Neural cell (in vitro differentiated cells): ENCODE measurements around the gene SCRN2. TPM values are rescaled to one million over a fixed set of nuclear protein-coding genes. Genes with fewer than 3 reads are reported as not detected.

Experiments used
- H2AFZ ChIP-seq: fragments of 200-600, 300-800 bp; sonication (generic), shearing (Covaris generic); 2 replicates; pipeline ENCODE4 v1.6.0; 2014; ENCODE audit warnings: low read depth, mild to moderate bottlenecking, antibody characterized with exemption, low read length, moderate library complexity
- H3F3A ChIP-seq: fragments of 200-600 bp; shearing (Covaris generic); 2 replicates; pipeline ENCODE4 v1.6.1; 2016; ENCODE audit warnings: mild to moderate bottlenecking, moderate library complexity, mixed read lengths, antibody characterized with exemption, low read length; ENCODE audit not compliant: insufficient read depth, poor library complexity, severe bottlenecking
- H3K27ac ChIP-seq: fragments of 200-600, 300-800 bp; sonication (generic), shearing (Covaris generic); 2 replicates; pipeline ENCODE4 v1.5.1; 2014; ENCODE audit warnings: mild to moderate bottlenecking, low read length, moderate library complexity
- H3K27me3 ChIP-seq: fragments of 300-800, 200-600 bp; sonication (generic), shearing (Covaris generic); 2 replicates; pipeline ENCODE4 v1.6.0; 2014; ENCODE audit warnings: mild to moderate bottlenecking, low read depth, low read length, moderate library complexity; ENCODE audit not compliant: insufficient read depth
- H3K36me3 ChIP-seq: fragments of 300-800, 200-600 bp; sonication (generic), shearing (Covaris generic); 2 replicates; pipeline ENCODE4 v1.5.1; 2014; ENCODE audit warnings: mild to moderate bottlenecking, antibody characterized with exemption, low read length, moderate library complexity; ENCODE audit not compliant: insufficient read depth
- H3K4me2 ChIP-seq: fragments of 300-800, 200-600 bp; sonication (generic), shearing (Covaris generic); 2 replicates; pipeline ENCODE4 v1.6.0; 2014; ENCODE audit warnings: mild to moderate bottlenecking, low read length
- H3K4me3 ChIP-seq: fragments of 300-800, 200-600 bp; sonication (generic), shearing (Covaris generic); 2 replicates; pipeline ENCODE4 v1.5.1; 2014; ENCODE audit warnings: mild to moderate bottlenecking, low read length, moderate library complexity
- H3K79me2 ChIP-seq: fragments of 200-600 bp; shearing (Covaris generic); replicated peaks from 2 replicates; pipeline ENCODE4 v1.6.0; 2014; ENCODE audit warnings: mild to moderate bottlenecking, low read length, moderate library complexity; ENCODE audit not compliant: insufficient read depth
- H3K9ac ChIP-seq: fragments of 300-800, 200-600 bp; sonication (generic), shearing (Covaris generic); 2 replicates; pipeline ENCODE4 v1.6.1; 2016; ENCODE audit warnings: mild to moderate bottlenecking, low read length, mixed read lengths
- H3K9me2 ChIP-seq: fragments of 200-600 bp; shearing (Covaris generic); 2 replicates; pipeline ENCODE4 v1.6.1; 2016; ENCODE audit warnings: mild to moderate bottlenecking, low read length, mixed read lengths; ENCODE audit not compliant: insufficient read depth
- H3K9me3 ChIP-seq: fragments of 200-600, 300-800 bp; sonication (generic), shearing (Covaris generic); 2 replicates; pipeline ENCODE4 v1.6.1; 2016; ENCODE audit warnings: mild to moderate bottlenecking, mixed run types, low read length, moderate library complexity, mixed read lengths
- H4K20me1 ChIP-seq: fragments of 200-600 bp; shearing (Covaris generic); 2 replicates; pipeline ENCODE4 v1.6.1; 2016; ENCODE audit warnings: mild to moderate bottlenecking, mixed run types; ENCODE audit not compliant: insufficient read depth
- CTCF ChIP-seq: fragments of 450-650 bp; IDR thresholded peaks from 2 replicates; pipeline ENCODE4 v1.5.1; 2014; ENCODE audit warnings: antibody characterized with exemption, mild to moderate bottlenecking, moderate library complexity; ENCODE audit not compliant: poor library complexity, severe bottlenecking
- EP300 ChIP-seq: fragments of 450-650 bp; conservative IDR thresholded peaks from 2 replicates; pipeline ENCODE4 v1.6.1; 2014; ENCODE audit warnings: antibody characterized with exemption, mild to moderate bottlenecking, moderate library complexity; ENCODE audit not compliant: poor library complexity, severe bottlenecking
- EZH2 ChIP-seq: fragments of 200-600, 300-800 bp; shearing (Covaris generic), sonication (generic); IDR thresholded peaks from 2 replicates; pipeline ENCODE4 v1.6.1; 2014; ENCODE audit warnings: antibody characterized with exemption, low read length, borderline replicate concordance, mild to moderate bottlenecking; ENCODE audit not compliant: insufficient read depth, poor library complexity, severe bottlenecking
- MXI1 ChIP-seq: fragments of 450-650 bp; conservative IDR thresholded peaks from 2 replicates; pipeline ENCODE4 v1.6.1; 2014; ENCODE audit warnings: antibody characterized with exemption, mild to moderate bottlenecking; ENCODE audit not compliant: poor library complexity, severe bottlenecking
- POLR2AphosphoS5 ChIP-seq: IDR thresholded peaks from 2 replicates; pipeline ENCODE4 v1.6.1; 2012
- RAD21 ChIP-seq: fragments of 450-650 bp; conservative IDR thresholded peaks from 2 replicates; pipeline ENCODE4 v1.6.1; 2014; ENCODE audit warnings: antibody characterized with exemption, mild to moderate bottlenecking, moderate library complexity
- SMC3 ChIP-seq: fragments of 450-650 bp; conservative IDR thresholded peaks from 2 replicates; pipeline ENCODE4 v1.6.1; 2014; ENCODE audit warnings: antibody characterized with exemption, mild to moderate bottlenecking, moderate library complexity; ENCODE audit not compliant: poor library complexity
- TAF1 ChIP-seq: IDR thresholded peaks from 2 replicates; pipeline ENCODE4 v1.6.1; 2012; ENCODE audit warnings: low read depth
- polyA plus RNA-seq: library from polyadenylated mRNA; depleted of rRNA; stranded (reverse); fragments of >200 nt; gene quantifications from 2 replicates; pipeline ENCODE4 v1.2.3, GENCODE V29; 2014
- TF ChIP-seq, protein P1 (sequence below): IDR thresholded peaks from 2 replicates; pipeline ENCODE4 v1.6.1; 2012; ENCODE audit warnings: borderline replicate concordance

The SCRN2 gene
- polyA plus RNA-seq, 1 donor from 2014 or later, result 94.0 TPM

- H3K9me3 ChIP-seq, result no peaks in the 10 kb centered on the region
- H3K36me3 ChIP-seq, result no peaks in the 10 kb centered on the region
- H3K9ac ChIP-seq, result no peak overlapping the region
- no peaks in the 10 kb centered on the region for H3F3A ChIP-seq
- no peak overlapping the region for H3K4me3 ChIP-seq
- no peaks in the 10 kb centered on the region for H3K27me3 ChIP-seq
- no peak overlapping the region for H3K4me2 ChIP-seq
- H3K27ac ChIP-seq, result no peak overlapping the region
- TF ChIP-seq MXI1, result no peak
- TF ChIP-seq SMC3, result no peak
- H2AFZ ChIP-seq, result no peak overlapping the region
- H4K20me1 ChIP-seq, result no peaks in the 10 kb centered on the region
- no peaks in the 10 kb centered on the region for H3K9me2 ChIP-seq
- H3K79me2 ChIP-seq, result no peaks in the 10 kb centered on the region
Observed at GRCh38 chr17:47808830-47809480, 32.1 kb downstream of the SCRN2 start.

GRCh38 chr17:47808036-47808829 lies 32.8 kb downstream of the SCRN2 start:
- H3K9me2 ChIP-seq, result no peaks in the 10 kb centered on the region
- TF ChIP-seq TAF1 (no peak), EZH2 (no peak), RAD21 (no peak)
- H3K4me2 ChIP-seq, result no peak overlapping the region
- no peaks in the 10 kb centered on the region for H4K20me1 ChIP-seq
- H3F3A ChIP-seq, result no peaks in the 10 kb centered on the region
- no peak overlapping the region for H2AFZ ChIP-seq
- no peak overlapping the region for H3K4me3 ChIP-seq
- no peaks in the 10 kb centered on the region for H3K27me3 ChIP-seq
- no peak overlapping the region for H3K27ac ChIP-seq
- H3K79me2 ChIP-seq, result no peaks in the 10 kb centered on the region
- no peaks in the 10 kb centered on the region for H3K36me3 ChIP-seq
- no peaks in the 10 kb centered on the region for H3K9me3 ChIP-seq
- H3K9ac ChIP-seq, result no peak overlapping the region

DNA sequence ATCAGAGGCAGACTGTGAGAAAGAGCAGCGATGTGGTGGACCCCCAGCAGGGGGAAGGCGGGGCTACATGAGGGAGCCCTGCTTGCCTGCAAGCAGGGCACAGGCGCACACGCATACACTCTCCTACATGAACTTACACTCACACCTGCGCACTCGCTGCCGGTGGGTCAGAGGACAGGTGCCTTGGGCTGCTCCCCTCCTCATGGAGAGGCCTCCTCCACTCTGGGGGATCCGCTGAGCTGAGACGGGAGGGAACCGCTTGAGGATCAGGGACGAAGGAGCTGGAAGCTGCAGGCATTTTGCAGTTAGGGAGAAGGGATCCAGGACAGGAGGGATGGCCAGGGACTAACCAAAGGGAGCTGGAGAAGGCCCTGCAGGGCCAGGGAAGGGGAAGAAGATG lies 33.7 kb downstream of the SCRN2 start:
- Histone ChIP-seq H3F3A (no peaks in the 10 kb centered on the region), H3K9me3 (no peaks in the 10 kb centered on the region), H3K27ac (no peak overlapping the region), H3K9ac (no peak overlapping the region), H3K4me3 (no peak overlapping the region), H3K27me3 (no peaks in the 10 kb centered on the region), H3K79me2 (no peaks in the 10 kb centered on the region), H4K20me1 (no peaks in the 10 kb centered on the region), H3K36me3 (no peaks in the 10 kb centered on the region), H3K4me2 (no peak overlapping the region), H3K9me2 (no peaks in the 10 kb centered on the region), H2AFZ (no peak overlapping the region)
- TF ChIP-seq, protein P1, sequence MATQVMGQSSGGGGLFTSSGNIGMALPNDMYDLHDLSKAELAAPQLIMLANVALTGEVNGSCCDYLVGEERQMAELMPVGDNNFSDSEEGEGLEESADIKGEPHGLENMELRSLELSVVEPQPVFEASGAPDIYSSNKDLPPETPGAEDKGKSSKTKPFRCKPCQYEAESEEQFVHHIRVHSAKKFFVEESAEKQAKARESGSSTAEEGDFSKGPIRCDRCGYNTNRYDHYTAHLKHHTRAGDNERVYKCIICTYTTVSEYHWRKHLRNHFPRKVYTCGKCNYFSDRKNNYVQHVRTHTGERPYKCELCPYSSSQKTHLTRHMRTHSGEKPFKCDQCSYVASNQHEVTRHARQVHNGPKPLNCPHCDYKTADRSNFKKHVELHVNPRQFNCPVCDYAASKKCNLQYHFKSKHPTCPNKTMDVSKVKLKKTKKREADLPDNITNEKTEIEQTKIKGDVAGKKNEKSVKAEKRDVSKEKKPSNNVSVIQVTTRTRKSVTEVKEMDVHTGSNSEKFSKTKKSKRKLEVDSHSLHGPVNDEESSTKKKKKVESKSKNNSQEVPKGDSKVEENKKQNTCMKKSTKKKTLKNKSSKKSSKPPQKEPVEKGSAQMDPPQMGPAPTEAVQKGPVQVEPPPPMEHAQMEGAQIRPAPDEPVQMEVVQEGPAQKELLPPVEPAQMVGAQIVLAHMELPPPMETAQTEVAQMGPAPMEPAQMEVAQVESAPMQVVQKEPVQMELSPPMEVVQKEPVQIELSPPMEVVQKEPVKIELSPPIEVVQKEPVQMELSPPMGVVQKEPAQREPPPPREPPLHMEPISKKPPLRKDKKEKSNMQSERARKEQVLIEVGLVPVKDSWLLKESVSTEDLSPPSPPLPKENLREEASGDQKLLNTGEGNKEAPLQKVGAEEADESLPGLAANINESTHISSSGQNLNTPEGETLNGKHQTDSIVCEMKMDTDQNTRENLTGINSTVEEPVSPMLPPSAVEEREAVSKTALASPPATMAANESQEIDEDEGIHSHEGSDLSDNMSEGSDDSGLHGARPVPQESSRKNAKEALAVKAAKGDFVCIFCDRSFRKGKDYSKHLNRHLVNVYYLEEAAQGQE, result no peak
- no peak for TF ChIP-seq TAF1
- no peak for TF ChIP-seq SMC3
- TF ChIP-seq RAD21, result no peak
- TF ChIP-seq EP300, result no peak
- TF ChIP-seq EZH2, result no peak
- TF ChIP-seq POLR2AphosphoS5, result no peak
- no peak for TF ChIP-seq MXI1
- no peak for TF ChIP-seq CTCF
